H1 (cell line): ENCODE results near the gene LRCH1. TPM values are rescaled to one million over a fixed set of nuclear protein-coding genes. Genes with fewer than 3 reads are reported as not detected.

Experiments
- CTCF ChIA-PET: fragments of 300-600 bp; sonication (Branson Sonifier 250); formaldehyde crosslinking; loops from one replicate; lab custom pipeline; 2021; ENCODE audit not compliant: partially characterized antibody; lab: Charles Lee
- POLR2A ChIA-PET: fragments of 300-600 bp; sonication (Branson Sonifier 250); formaldehyde crosslinking; loops from one replicate; lab custom pipeline; 2021; ENCODE audit warnings: inconsistent platforms; ENCODE audit not compliant: partially characterized antibody; lab: Charles Lee
- DNase-seq, 2 experiments: peaks; one replicate each; pipeline versions ENCODE4 v3.0.0 to v3.0.0-alpha.2; 2010 to 2022; ENCODE audit warnings: low spot score in 2 of 2, low read depth in 1 of 2, mixed read lengths in 1 of 2
- FAIRE-seq: peaks from 2 replicates; lab custom pipeline; 2011; peaks lifted over from hg19 to GRCh38; lab: Jason Lieb, UNC
- H2AFZ ChIP-seq: 2 replicates; pipeline ENCODE4 v1.8.1; 2012; ENCODE audit warnings: low read length, inconsistent platforms
- H2AK5ac ChIP-seq: 2 replicates; pipeline ENCODE4 v1.6.1; 2013; ENCODE audit warnings: low read depth, low read length
- H2BK120ac ChIP-seq: replicated peaks from 2 replicates; pipeline ENCODE3; 2013; ENCODE audit warnings: low read depth, low read length, inconsistent platforms
- H2BK12ac ChIP-seq: 2 replicates; pipeline ENCODE4 v1.6.1; 2013; ENCODE audit warnings: low read depth, low read length
- H2BK15ac ChIP-seq: 2 replicates; pipeline ENCODE4 v1.6.1; 2013; ENCODE audit warnings: low read length
- H2BK20ac ChIP-seq: 2 replicates; pipeline ENCODE4 v1.6.1; 2013; ENCODE audit warnings: low read length
- H2BK5ac ChIP-seq: 2 replicates; pipeline ENCODE4 v1.6.1; 2013; ENCODE audit warnings: low read depth, low read length
- H3K14ac ChIP-seq: 2 replicates; pipeline ENCODE4 v1.6.1; 2013; ENCODE audit warnings: inconsistent platforms; ENCODE audit not compliant: insufficient read length
- H3K18ac ChIP-seq: 2 replicates; pipeline ENCODE4 v1.6.1; 2013; ENCODE audit warnings: low read length; ENCODE audit errors: extremely low read depth
- H3K23ac ChIP-seq: 2 replicates; pipeline ENCODE4 v1.6.1; 2013; ENCODE audit warnings: inconsistent platforms; ENCODE audit not compliant: insufficient read length
- H3K23me2 ChIP-seq: 2 replicates; pipeline ENCODE4 v1.6.1; 2013; ENCODE audit warnings: low read depth, low read length
- H3K27ac ChIP-seq: 2 replicates; pipeline ENCODE4 v1.6.1; 2011; ENCODE audit warnings: low read depth, low read length, inconsistent platforms
- H3K27me3 ChIP-seq, 4 experiments: replicated peaks in 1 of 4; 1 replicate in 1 of 4; 2 replicates in 3 of 4; pipeline versions ENCODE4 v1.6.1 to v1.8.1; 2011 to 2013; ENCODE audit warnings: low read length in 3 of 4, mild to moderate bottlenecking in 3 of 4, inconsistent platforms in 2 of 4, mixed read lengths in 2 of 4, moderate library complexity in 1 of 4; ENCODE audit not compliant: control insufficient read depth in 3 of 4, insufficient read depth in 3 of 4; ENCODE audit errors: extremely low read depth in 1 of 4
- H3K36me3 ChIP-seq, 4 experiments: 2 replicates each; pipeline versions ENCODE4 v1.6.1 to v1.8.1; 2011 to 2013; ENCODE audit warnings: mild to moderate bottlenecking in 4 of 4, low read length in 3 of 4, moderate library complexity in 2 of 4, control low read depth in 1 of 4, inconsistent platforms in 1 of 4; ENCODE audit not compliant: insufficient read depth in 4 of 4, control insufficient read depth in 2 of 4
- H3K4ac ChIP-seq: replicated peaks from 2 replicates; pipeline ENCODE3; 2013; ENCODE audit warnings: low read length, low read depth, mixed read lengths, inconsistent platforms; ENCODE audit not compliant: insufficient read length
- H3K4me1 ChIP-seq, 4 experiments: replicated peaks in 1 of 4; 1 replicate in 1 of 4; 2 replicates in 3 of 4; pipeline versions ENCODE4 v1.6.1 to v1.8.1; 2011 to 2013; ENCODE audit warnings: low read length in 3 of 4, inconsistent platforms in 2 of 4, mixed read lengths in 1 of 4; ENCODE audit not compliant: insufficient read depth in 4 of 4, control insufficient read depth in 3 of 4
- H3K4me2 ChIP-seq, 2 experiments: 2 replicates each; pipeline versions ENCODE4 v1.6.1 to v1.8.1; 2011 to 2013; ENCODE audit warnings: low read depth in 2 of 2, low read length in 2 of 2, control low read depth in 1 of 2, inconsistent platforms in 1 of 2, mild to moderate bottlenecking in 1 of 2; ENCODE audit not compliant: insufficient read depth in 1 of 2
- H3K4me3 ChIP-seq, 4 experiments: fragments of 200-600, 300-600 bp in 1 of 4; sonication (generic), shearing (Covaris generic), sonication (Bioruptor Twin) in 1 of 4; 2 replicates each; pipeline versions ENCODE4 v1.5.1 to v1.8.1; 2011 to 2016; ENCODE audit warnings: low read length in 4 of 4, low read depth in 3 of 4, control low read depth in 2 of 4, inconsistent platforms in 2 of 4, mild to moderate bottlenecking in 2 of 4, mixed read lengths in 1 of 4, moderate library complexity in 1 of 4; ENCODE audit not compliant: insufficient read depth in 2 of 4; ENCODE audit errors: extremely low read depth in 1 of 4
- H3K56ac ChIP-seq: replicated peaks from 2 replicates; pipeline ENCODE3; 2013; ENCODE audit warnings: low read depth, mild to moderate bottlenecking, mixed read lengths, low read length, inconsistent platforms; ENCODE audit not compliant: insufficient read length
- H3K79me1 ChIP-seq: 2 replicates; pipeline ENCODE4 v1.6.1; 2013; ENCODE audit warnings: low read depth, low read length, control low read depth
- H3K79me2 ChIP-seq, 2 experiments: 2 replicates each; pipeline versions ENCODE4 v1.6.1 to v1.8.1; 2012 to 2013; ENCODE audit warnings: low read length in 2 of 2, mild to moderate bottlenecking in 2 of 2, inconsistent platforms in 1 of 2; ENCODE audit not compliant: insufficient read depth in 2 of 2, control insufficient read depth in 1 of 2
- H3K9ac ChIP-seq, 4 experiments: replicated peaks in 1 of 4; 1 replicate in 1 of 4; 2 replicates in 3 of 4; pipeline versions ENCODE4 v1.6.1 to v1.8.1; 2011 to 2013; ENCODE audit warnings: low read depth in 3 of 4, low read length in 3 of 4, control low read depth in 2 of 4, mild to moderate bottlenecking in 2 of 4, moderate library complexity in 2 of 4, inconsistent platforms in 1 of 4; ENCODE audit errors: extremely low read depth in 1 of 4
- H3K9me3 ChIP-seq, 2 experiments: 2 replicates each; pipeline versions ENCODE4 v1.6.1 to v1.8.1; 2012 to 2013; ENCODE audit warnings: mild to moderate bottlenecking in 2 of 2, moderate library complexity in 2 of 2, control low read depth in 1 of 2, inconsistent platforms in 1 of 2, low read depth in 1 of 2, low read length in 1 of 2, mixed read lengths in 1 of 2; ENCODE audit not compliant: insufficient read depth in 2 of 2
- H4K20me1 ChIP-seq, 2 experiments: replicated peaks in 1 of 2; 2 replicates each; pipeline versions ENCODE3 to v1.8.1; 2011 to 2013; ENCODE audit warnings: inconsistent platforms in 2 of 2, low read length in 2 of 2, mild to moderate bottlenecking in 1 of 2; ENCODE audit not compliant: insufficient read depth in 2 of 2, control insufficient read depth in 1 of 2
- H4K5ac ChIP-seq: 2 replicates; pipeline ENCODE4 v1.6.1; 2013; ENCODE audit warnings: low read length, low read depth, mixed read lengths, inconsistent platforms; ENCODE audit not compliant: insufficient read length
- H4K8ac ChIP-seq: 2 replicates; pipeline ENCODE4 v1.8.0; 2013; ENCODE audit warnings: mild to moderate bottlenecking, moderate library complexity, low read length, inconsistent platforms; ENCODE audit not compliant: insufficient read depth; ENCODE audit errors: extremely low read depth
- H4K91ac ChIP-seq: replicated peaks from 2 replicates; pipeline ENCODE3; 2013; ENCODE audit warnings: low read length, mixed read lengths, inconsistent platforms; ENCODE audit not compliant: insufficient read length
- ATF3 ChIP-seq: IDR thresholded peaks from 2 replicates; pipeline ENCODE4 v1.6.1; 2011; ENCODE audit warnings: low read depth, mild to moderate bottlenecking, low read length; ENCODE audit not compliant: insufficient read depth
- BRCA1 ChIP-seq: IDR thresholded peaks from 2 replicates; pipeline ENCODE4 v1.6.1; 2012; ENCODE audit warnings: low read depth, low read length, improper control_type of control experiment
- CEBPB ChIP-seq: IDR thresholded peaks from 2 replicates; pipeline ENCODE4 v1.6.1; 2012; ENCODE audit warnings: low read depth, low read length
- CTBP2 ChIP-seq: IDR thresholded peaks from 2 replicates; pipeline ENCODE4 v1.7.0; 2011; ENCODE audit warnings: borderline replicate concordance, mild to moderate bottlenecking, moderate library complexity, mixed read lengths, low read length; ENCODE audit not compliant: insufficient read depth, insufficient read length
- FOSL1 ChIP-seq: IDR thresholded peaks from 2 replicates; pipeline ENCODE4 v1.6.1; 2011; ENCODE audit warnings: mild to moderate bottlenecking, low read depth, low read length, moderate library complexity; ENCODE audit not compliant: insufficient read depth
- GTF2F1 ChIP-seq: IDR thresholded peaks from 2 replicates; pipeline ENCODE4 v1.6.1; 2012; ENCODE audit warnings: low read depth, low read length, improper control_type of control experiment, borderline replicate concordance
- KDM5A ChIP-seq: fragments of 200-600 bp; IDR thresholded peaks from 2 replicates; pipeline ENCODE4 v1.7.1; 2012; ENCODE audit warnings: mild to moderate bottlenecking, low read length, inconsistent platforms, mixed read lengths
- RFX5 ChIP-seq: IDR thresholded peaks from 2 replicates; pipeline ENCODE4 v1.6.1; 2011; ENCODE audit warnings: low read depth, low read length, improper control_type of control experiment, borderline replicate concordance
- polyA plus RNA-seq, 7 experiments: library from polyadenylated mRNA; depleted of rRNA in 3 of 7; stranded (reverse) in 5 of 7; unstranded in 2 of 7; fragments of >200 nt in 5 of 7; fragments of 200-250 nt in 2 of 7; gene quantifications; 1 replicate in 5 of 7; 2 replicates in 1 of 7; 4 replicates in 1 of 7; pipeline versions ENCODE4 v1.2.1 to v1.2.3, GENCODE V29; 2011 to 2013; ENCODE audit warnings: missing spikeins in 2 of 7, mixed read lengths in 2 of 7
- total RNA-seq: library from RNA; stranded (reverse); fragmentation: NEBNext Ultra II Directional; extraction: Animal tissue kit (Norgen Biotek cat#: 25700); gene quantifications from 2 replicates; pipeline ENCODE4 v1.2.1, GENCODE V29; 2021

LRCH1 gene
- total and polyA plus RNA-seq, 2 of the 8 experiments (the other 6 are each of a cell fraction or from before 2014, with no cell fraction given): 3.0 to 10.1 TPM

GRCh38 chr13:46644816-46645215 lies 91.8 kb downstream of the LRCH1 start:
- Histone ChIP-seq H3K4ac (no peak overlapping the region), H2AFZ (no peak overlapping the region), H3K79me2 (peaks cover 0 to 15% of the 10 kb centered on the region in 2 experiments; a peak in 2 of 4 replicates), H2BK15ac (no peak overlapping the region), H3K56ac (no peak overlapping the region), H4K91ac (no peak overlapping the region), H3K36me3 (no peaks in the 10 kb centered on the region), H3K4me3 (no peak overlapping the region), H3K27ac (no peak overlapping the region), H3K9me3 (no peaks in the 10 kb centered on the region), H4K5ac (no peak overlapping the region), H3K4me2 (no peak overlapping the region), H2AK5ac (no peak overlapping the region), H3K23me2 (no peaks in the 10 kb centered on the region), H2BK12ac (no peak overlapping the region), H3K79me1 (no peaks in the 10 kb centered on the region; the same call in 1 of the 2 replicates), H3K9ac (no peak overlapping the region), H3K18ac (no peak overlapping the region), H2BK5ac (no peak overlapping the region), H4K8ac (no peak overlapping the region), H3K4me1 (peaks cover 0 to 5% (median 2%) of the 10 kb centered on the region in 4 experiments; a peak in 1 of 7 replicates), H3K14ac (no peak overlapping the region), H3K23ac (no peak overlapping the region), H3K27me3 (no peaks in the 10 kb centered on the region), H4K20me1 (peaks cover 0 to 3% of the 10 kb centered on the region in 2 experiments), H2BK120ac (no peak overlapping the region), H2BK20ac (no peak overlapping the region)
- no peak for DNase-seq
- FAIRE-seq: no peak
- no peak for TF ChIP-seq CEBPB
- TF ChIP-seq FOSL1: no peak
- TF ChIP-seq KDM5A: no peak
- TF ChIP-seq BRCA1: no peak
- no peak for TF ChIP-seq RFX5
- TF ChIP-seq GTF2F1: no peak
- no peak for TF ChIP-seq ATF3
- no peak for TF ChIP-seq CTBP2
- CTCF ChIA-PET: interaction anchor here (1.0 to 1.7 kb wide), 4 partner anchors 10 to 40 kb away, joined by 3 to 4 read pairs (median 4); no protein-coding TSS in a partner anchor
- POLR2A ChIA-PET: no interaction called here
